GM12892 (cell line): ENCODE measurements around the gene PEX10.

Source experiments
- POLR2A ChIP-seq: IDR thresholded peaks from 2 replicates; pipeline ENCODE4 v1.6.1; 2011; ENCODE audit warnings: low read depth, low read length, control low read depth
- POLR2AphosphoS5 ChIP-seq: IDR thresholded peaks from 2 replicates; pipeline ENCODE4 v1.6.1; 2011; ENCODE audit warnings: low read depth, low read length, control low read depth
- TAF1 ChIP-seq: IDR thresholded peaks from 2 replicates; pipeline ENCODE4 v1.6.1; 2011; ENCODE audit warnings: low read depth, mild to moderate bottlenecking, control low read depth, low read length, borderline replicate concordance

GRCh38 chr1:2413495-2414296 is 1.3 kb upstream of the PEX10 start:
- TF ChIP-seq POLR2A (no peak), POLR2AphosphoS5 (no peak), TAF1 (no peak)
